Panc1 (cell line): ENCODE measurements around the gene KPNB1. TPM values are rescaled to one million over a fixed set of nuclear protein-coding genes. Genes with fewer than 3 reads are reported as not detected.

ENCODE experiments used
- ATAC-seq: fragments of 200-7000 bp; cut with Tn5 transposase; 2 replicates; pipeline ENCODE4 v1.9.1; 2020; ENCODE audit warnings: mild to moderate bottlenecking, moderate library complexity
- BruUV-seq: library from RNA; stranded (reverse); fragments of 400-500 nt; replicated peaks from 2 replicates; lab custom pipeline; 2021; lab: Mats Ljungman, UMichigan
- CTCF ChIA-PET: fragments of 300-600 bp; sonication (Branson Sonifier 250); formaldehyde crosslinking; loops from one replicate; lab custom pipeline; 2022; ENCODE audit warnings: antibody characterized with exemption; lab: Charles Lee
- POLR2A ChIA-PET: fragments of 300-600 bp; sonication (Branson Sonifier 250); formaldehyde crosslinking; loops from one replicate; lab custom pipeline; 2022; ENCODE audit warnings: antibody characterized with exemption; lab: Charles Lee
- DNase-seq: peaks from one replicate; pipeline ENCODE4 v3.0.0-alpha.2; 2010; ENCODE audit warnings: low read depth, low spot score
- H3K27ac ChIP-seq: 2 replicates; pipeline ENCODE4 v1.5.1; 2011; ENCODE audit warnings: mild to moderate bottlenecking, low read length, inconsistent platforms
- H3K27me3 ChIP-seq: fragments of 200-500 bp; sonication (Bioruptor generic); 2 replicates; pipeline ENCODE4 v1.6.0; 2014; ENCODE audit warnings: low read length, inconsistent platforms; ENCODE audit not compliant: control insufficient read depth, insufficient read depth
- H3K36me3 ChIP-seq: fragments of 200-500 bp; sonication (Bioruptor generic); 2 replicates; pipeline ENCODE4 v1.5.1; 2014; ENCODE audit warnings: inconsistent platforms, mild to moderate bottlenecking, low read length, moderate library complexity; ENCODE audit not compliant: control insufficient read depth, insufficient read depth
- H3K4me1 ChIP-seq: 2 replicates; pipeline ENCODE4 v1.5.1; 2011; ENCODE audit warnings: inconsistent platforms, mild to moderate bottlenecking, low read length, moderate library complexity; ENCODE audit not compliant: control insufficient read depth, insufficient read depth
- H3K4me3 ChIP-seq, 2 experiments: 2 replicates each; pipeline ENCODE4 v1.5.1; 2011 to 2012; ENCODE audit warnings: low read depth in 2 of 2, low read length in 2 of 2, mild to moderate bottlenecking in 2 of 2, inconsistent platforms in 1 of 2, moderate library complexity in 1 of 2
- H3K9me3 ChIP-seq: fragments of 200-500 bp; sonication (Bioruptor generic); 2 replicates; pipeline ENCODE4 v1.5.1; 2014; ENCODE audit warnings: low read depth, mild to moderate bottlenecking, inconsistent platforms, low read length, moderate library complexity; ENCODE audit not compliant: control insufficient read depth, insufficient read depth
- POLR2AphosphoS5 ChIP-seq: IDR thresholded peaks from 2 replicates; pipeline ENCODE4 v1.6.1; 2012; ENCODE audit warnings: mild to moderate bottlenecking, low read depth, low read length, moderate library complexity
- SIN3A ChIP-seq: IDR thresholded peaks from 2 replicates; pipeline ENCODE4 v1.6.1; 2012; ENCODE audit warnings: low read depth, mild to moderate bottlenecking, low read length, moderate library complexity, borderline replicate concordance; ENCODE audit not compliant: insufficient read depth
- TCF7L2 ChIP-seq: IDR thresholded peaks from 2 replicates; pipeline ENCODE4 v1.6.1; 2011; ENCODE audit warnings: mild to moderate bottlenecking, low read depth, low read length, inconsistent platforms
- in situ Hi-C: cut with HindIII; loops from 2 replicates; pipeline ENCODE4 v1.10.0; 2016; ENCODE audit warnings: low sequenced_read_pairs, low pct_unique_long_range_greater_than_20kb
- intact Hi-C: fragments of 100-400 bp; cut with micrococcal nuclease; formaldehyde crosslinking; loops from one replicate; pipeline ENCODE4 v1.10.0; 2022; ENCODE audit not compliant: unreplicated experiment
- total RNA-seq: library from RNA; stranded (reverse); gene quantifications from one replicate; pipeline ENCODE4 v1.2.1, GENCODE V29; 2021; ENCODE audit not compliant: unreplicated experiment
- TF ChIP-seq, protein P1 (sequence below): fragments of 450-650 bp; IDR thresholded peaks from 2 replicates; pipeline ENCODE4 v1.5.1; 2017; ENCODE audit warnings: mild to moderate bottlenecking
- TF ChIP-seq, protein P2 (sequence below), 2 experiments: IDR thresholded peaks; 2 replicates each; pipeline ENCODE4 v1.6.1; 2011 to 2012; ENCODE audit warnings: low read depth in 2 of 2, control low read depth in 1 of 2, low read length in 1 of 2, mild to moderate bottlenecking in 1 of 2, moderate library complexity in 1 of 2; ENCODE audit not compliant: insufficient read depth in 1 of 2

Gene KPNB1
- total RNA-seq, 1 experiment from 2014 or later, result 666 TPM

GRCh38 chr17:47654991-47655390 is 5.3 kb downstream of the KPNB1 start:
- in situ Hi-C loops (no loop called here), intact Hi-C loops (no loop called here)
- no peak for ATAC-seq
- Histone ChIP-seq H3K9me3 (no peaks in the 10 kb centered on the region), H3K4me3 (no peak overlapping the region), H3K27ac (no peak overlapping the region), H3K27me3 (no peaks in the 10 kb centered on the region), H3K36me3 (peaks cover 78% of the 10 kb centered on the region), H3K4me1 (peaks cover 37% of the 10 kb centered on the region)
- BruUV-seq, result no TSS peak
- CTCF ChIA-PET, result interaction anchor here (0.9 kb wide), 1 partner anchor 9 kb away, joined by 3 read pairs; no protein-coding TSS in a partner anchor
- no peak for DNase-seq
- POLR2A ChIA-PET, result interaction anchor here (0.7 kb wide), 1 partner anchor 16 kb away, joined by 6 read pairs; no protein-coding TSS in a partner anchor
- TF ChIP-seq TCF7L2, result no peak
- no peak for TF ChIP-seq SIN3A
- TF ChIP-seq, protein P1, sequence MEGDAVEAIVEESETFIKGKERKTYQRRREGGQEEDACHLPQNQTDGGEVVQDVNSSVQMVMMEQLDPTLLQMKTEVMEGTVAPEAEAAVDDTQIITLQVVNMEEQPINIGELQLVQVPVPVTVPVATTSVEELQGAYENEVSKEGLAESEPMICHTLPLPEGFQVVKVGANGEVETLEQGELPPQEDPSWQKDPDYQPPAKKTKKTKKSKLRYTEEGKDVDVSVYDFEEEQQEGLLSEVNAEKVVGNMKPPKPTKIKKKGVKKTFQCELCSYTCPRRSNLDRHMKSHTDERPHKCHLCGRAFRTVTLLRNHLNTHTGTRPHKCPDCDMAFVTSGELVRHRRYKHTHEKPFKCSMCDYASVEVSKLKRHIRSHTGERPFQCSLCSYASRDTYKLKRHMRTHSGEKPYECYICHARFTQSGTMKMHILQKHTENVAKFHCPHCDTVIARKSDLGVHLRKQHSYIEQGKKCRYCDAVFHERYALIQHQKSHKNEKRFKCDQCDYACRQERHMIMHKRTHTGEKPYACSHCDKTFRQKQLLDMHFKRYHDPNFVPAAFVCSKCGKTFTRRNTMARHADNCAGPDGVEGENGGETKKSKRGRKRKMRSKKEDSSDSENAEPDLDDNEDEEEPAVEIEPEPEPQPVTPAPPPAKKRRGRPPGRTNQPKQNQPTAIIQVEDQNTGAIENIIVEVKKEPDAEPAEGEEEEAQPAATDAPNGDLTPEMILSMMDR, result no peak
- TF ChIP-seq, protein P2, sequence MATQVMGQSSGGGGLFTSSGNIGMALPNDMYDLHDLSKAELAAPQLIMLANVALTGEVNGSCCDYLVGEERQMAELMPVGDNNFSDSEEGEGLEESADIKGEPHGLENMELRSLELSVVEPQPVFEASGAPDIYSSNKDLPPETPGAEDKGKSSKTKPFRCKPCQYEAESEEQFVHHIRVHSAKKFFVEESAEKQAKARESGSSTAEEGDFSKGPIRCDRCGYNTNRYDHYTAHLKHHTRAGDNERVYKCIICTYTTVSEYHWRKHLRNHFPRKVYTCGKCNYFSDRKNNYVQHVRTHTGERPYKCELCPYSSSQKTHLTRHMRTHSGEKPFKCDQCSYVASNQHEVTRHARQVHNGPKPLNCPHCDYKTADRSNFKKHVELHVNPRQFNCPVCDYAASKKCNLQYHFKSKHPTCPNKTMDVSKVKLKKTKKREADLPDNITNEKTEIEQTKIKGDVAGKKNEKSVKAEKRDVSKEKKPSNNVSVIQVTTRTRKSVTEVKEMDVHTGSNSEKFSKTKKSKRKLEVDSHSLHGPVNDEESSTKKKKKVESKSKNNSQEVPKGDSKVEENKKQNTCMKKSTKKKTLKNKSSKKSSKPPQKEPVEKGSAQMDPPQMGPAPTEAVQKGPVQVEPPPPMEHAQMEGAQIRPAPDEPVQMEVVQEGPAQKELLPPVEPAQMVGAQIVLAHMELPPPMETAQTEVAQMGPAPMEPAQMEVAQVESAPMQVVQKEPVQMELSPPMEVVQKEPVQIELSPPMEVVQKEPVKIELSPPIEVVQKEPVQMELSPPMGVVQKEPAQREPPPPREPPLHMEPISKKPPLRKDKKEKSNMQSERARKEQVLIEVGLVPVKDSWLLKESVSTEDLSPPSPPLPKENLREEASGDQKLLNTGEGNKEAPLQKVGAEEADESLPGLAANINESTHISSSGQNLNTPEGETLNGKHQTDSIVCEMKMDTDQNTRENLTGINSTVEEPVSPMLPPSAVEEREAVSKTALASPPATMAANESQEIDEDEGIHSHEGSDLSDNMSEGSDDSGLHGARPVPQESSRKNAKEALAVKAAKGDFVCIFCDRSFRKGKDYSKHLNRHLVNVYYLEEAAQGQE (IDR thresholded peaks at IDR 0.05; ENCODE audit: insufficient read depth in 1 of 2, low read depth in 2 of 2, low read length in 1 of 2), result no peak
- no peak for TF ChIP-seq POLR2AphosphoS5

DNA sequence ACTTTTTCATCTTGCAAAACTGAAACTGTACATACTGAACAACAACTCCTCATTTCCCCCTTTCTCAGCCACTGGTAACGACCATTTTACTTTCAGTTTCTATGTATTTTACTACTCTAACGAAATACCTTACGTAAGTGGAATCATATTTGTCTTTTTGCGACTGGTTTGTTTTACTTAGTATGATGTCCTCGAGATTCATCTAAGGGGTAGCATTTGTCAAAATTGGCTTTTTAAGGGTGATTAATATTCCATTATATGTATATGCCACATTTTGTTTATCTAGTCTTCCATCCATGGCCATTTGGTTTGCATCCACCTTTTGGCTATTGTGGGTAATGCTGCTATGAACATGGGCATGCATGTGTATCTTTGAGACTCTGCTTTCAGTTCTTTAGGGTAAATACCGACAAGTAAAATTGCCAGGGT is 10.4 kb downstream of the KPNB1 start:
- Histone ChIP-seq H3K27ac (no peak overlapping the region), H3K4me1 (peaks cover under 1% of the 10 kb centered on the region; the same call in 1 of the 2 replicates), H3K4me3 (no peak overlapping the region), H3K9me3 (no peaks in the 10 kb centered on the region), H3K27me3 (no peaks in the 10 kb centered on the region), H3K36me3 (peaks cover 77% of the 10 kb centered on the region)
- intact Hi-C loops, result no loop called here
- BruUV-seq, result no TSS peak
- ChIA-PET CTCF (no interaction called here), POLR2A (no interaction called here)
- no peak for DNase-seq
- no peak for ATAC-seq
- in situ Hi-C loops, result no loop called here
- TF ChIP-seq, protein P1, result no peak
- TF ChIP-seq SIN3A, result no peak
- no peak for TF ChIP-seq POLR2AphosphoS5
- TF ChIP-seq, protein P2 (IDR thresholded peaks at IDR 0.05; ENCODE audit: insufficient read depth in 1 of 2, low read depth in 2 of 2, low read length in 1 of 2), result no peak
- TF ChIP-seq TCF7L2, result no peak
